ENCODE data around the gene SMYD3. TPM values are rescaled to one million over a fixed set of nuclear protein-coding genes. Genes with fewer than 3 reads are reported as not detected.

Gene SMYD3
- total and polyA plus RNA-seq, 2 of the 4 experiments (the other 2 are of a cell fraction) = 26.5 to 37.6 TPM

DNA sequence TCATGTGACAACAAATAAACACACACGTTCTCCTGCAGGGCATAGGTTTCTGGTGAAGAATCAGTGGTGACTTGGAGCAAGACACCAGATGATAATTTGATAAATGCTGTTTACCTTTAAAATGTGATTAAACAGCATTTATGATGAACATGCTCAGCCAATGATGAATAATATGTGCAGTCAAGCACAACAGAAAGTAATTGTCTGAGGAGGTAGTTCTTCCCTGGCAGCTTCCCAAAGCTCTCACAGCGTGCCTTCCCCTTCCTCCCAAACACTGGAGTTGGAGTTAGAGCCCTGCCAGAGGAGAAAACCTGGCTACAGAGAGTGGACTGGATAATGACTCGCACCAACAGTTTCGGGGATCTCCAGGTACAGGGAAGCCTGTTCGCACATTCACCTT, 463.5 kb downstream of the SMYD3 start:
- H3K27ac ChIP-seq (ENCODE audit: insufficient read depth, low read length) = no peak overlapping the region
- H4K91ac ChIP-seq (ENCODE audit: insufficient read depth, low read depth, low read length) = no peak overlapping the region
- no peaks in the 10 kb centered on the region; a peak in 1 of 4 replicates for H3K79me1 ChIP-seq (ENCODE audit: low read depth in 1 of 2, low read length in 2 of 2)
- no peak overlapping the region for H2AK5ac ChIP-seq (ENCODE audit: low read depth, low read length)
- no peak overlapping the region for H2BK15ac ChIP-seq (ENCODE audit: low read depth, low read length)
- no peak overlapping the region for H2BK5ac ChIP-seq (ENCODE audit: low read depth, low read length, poor library complexity, severe bottlenecking)
- no TSS peak for BruUV-seq (replicated peaks)
- TF ChIP-seq FOS (IDR thresholded peaks at IDR 0.05; ENCODE audit: low read depth, low read length) (no peak), SMC3 (IDR thresholded peaks at IDR 0.05; ENCODE audit: low read depth, low read length) (no peak), RAD21 (IDR thresholded peaks at IDR 0.05; ENCODE audit: low read length) (no peak), MAZ (IDR thresholded peaks at IDR 0.05; ENCODE audit: borderline replicate concordance, low read depth, low read length) (no peak), CEBPB (IDR thresholded peaks at IDR 0.05; ENCODE audit: low read depth, low read length) (no peak), RFX5 (IDR thresholded peaks at IDR 0.05; ENCODE audit: low read depth, low read length) (no peak), MAFK (IDR thresholded peaks at IDR 0.05; ENCODE audit: low read depth, low read length) (no peak), POLR2A (IDR thresholded peaks at IDR 0.05; ENCODE audit: low read depth, low read length) (no peak), NFE2L2 (IDR thresholded peaks at IDR 0.05; ENCODE audit: low read depth, low read length) (no peak), MXI1 (IDR thresholded peaks at IDR 0.05; ENCODE audit: borderline replicate concordance, low read depth, low read length) (no peak), RCOR1 (IDR thresholded peaks at IDR 0.05; ENCODE audit: insufficient replicate concordance, low read length) (no peak), BHLHE40 (IDR thresholded peaks at IDR 0.05; ENCODE audit: low read depth, low read length) (no peak), CHD1 (IDR thresholded peaks at IDR 0.05; ENCODE audit: low read depth, low read length) (no peak)
- TF ChIP-seq, protein P1, sequence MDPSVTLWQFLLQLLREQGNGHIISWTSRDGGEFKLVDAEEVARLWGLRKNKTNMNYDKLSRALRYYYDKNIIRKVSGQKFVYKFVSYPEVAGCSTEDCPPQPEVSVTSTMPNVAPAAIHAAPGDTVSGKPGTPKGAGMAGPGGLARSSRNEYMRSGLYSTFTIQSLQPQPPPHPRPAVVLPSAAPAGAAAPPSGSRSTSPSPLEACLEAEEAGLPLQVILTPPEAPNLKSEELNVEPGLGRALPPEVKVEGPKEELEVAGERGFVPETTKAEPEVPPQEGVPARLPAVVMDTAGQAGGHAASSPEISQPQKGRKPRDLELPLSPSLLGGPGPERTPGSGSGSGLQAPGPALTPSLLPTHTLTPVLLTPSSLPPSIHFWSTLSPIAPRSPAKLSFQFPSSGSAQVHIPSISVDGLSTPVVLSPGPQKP (IDR thresholded peaks at IDR 0.05; ENCODE audit: borderline replicate concordance, low read depth, low read length) = no peak
- TF ChIP-seq, protein P2, sequence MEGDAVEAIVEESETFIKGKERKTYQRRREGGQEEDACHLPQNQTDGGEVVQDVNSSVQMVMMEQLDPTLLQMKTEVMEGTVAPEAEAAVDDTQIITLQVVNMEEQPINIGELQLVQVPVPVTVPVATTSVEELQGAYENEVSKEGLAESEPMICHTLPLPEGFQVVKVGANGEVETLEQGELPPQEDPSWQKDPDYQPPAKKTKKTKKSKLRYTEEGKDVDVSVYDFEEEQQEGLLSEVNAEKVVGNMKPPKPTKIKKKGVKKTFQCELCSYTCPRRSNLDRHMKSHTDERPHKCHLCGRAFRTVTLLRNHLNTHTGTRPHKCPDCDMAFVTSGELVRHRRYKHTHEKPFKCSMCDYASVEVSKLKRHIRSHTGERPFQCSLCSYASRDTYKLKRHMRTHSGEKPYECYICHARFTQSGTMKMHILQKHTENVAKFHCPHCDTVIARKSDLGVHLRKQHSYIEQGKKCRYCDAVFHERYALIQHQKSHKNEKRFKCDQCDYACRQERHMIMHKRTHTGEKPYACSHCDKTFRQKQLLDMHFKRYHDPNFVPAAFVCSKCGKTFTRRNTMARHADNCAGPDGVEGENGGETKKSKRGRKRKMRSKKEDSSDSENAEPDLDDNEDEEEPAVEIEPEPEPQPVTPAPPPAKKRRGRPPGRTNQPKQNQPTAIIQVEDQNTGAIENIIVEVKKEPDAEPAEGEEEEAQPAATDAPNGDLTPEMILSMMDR (conservative IDR thresholded peaks at IDR 0.05; ENCODE audit: low read depth, low read length) = no peak
- TF ChIP-seq, protein P3, sequence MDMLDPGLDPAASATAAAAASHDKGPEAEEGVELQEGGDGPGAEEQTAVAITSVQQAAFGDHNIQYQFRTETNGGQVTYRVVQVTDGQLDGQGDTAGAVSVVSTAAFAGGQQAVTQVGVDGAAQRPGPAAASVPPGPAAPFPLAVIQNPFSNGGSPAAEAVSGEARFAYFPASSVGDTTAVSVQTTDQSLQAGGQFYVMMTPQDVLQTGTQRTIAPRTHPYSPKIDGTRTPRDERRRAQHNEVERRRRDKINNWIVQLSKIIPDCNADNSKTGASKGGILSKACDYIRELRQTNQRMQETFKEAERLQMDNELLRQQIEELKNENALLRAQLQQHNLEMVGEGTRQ (IDR thresholded peaks at IDR 0.05; ENCODE audit: low read depth, low read length) = no peak
- H2BK20ac ChIP-seq (ENCODE audit: low read depth, low read length) = no peak overlapping the region
- WGBS, 2 experiments (ENCODE audit: extremely low coverage in 2 of 2, insufficient read length in 1 of 2) = no CpG with 5 or more reads among the region's 5 CpGs
- ChIA-PET CTCF (no interaction called here), POLR2A (ENCODE audit: unreplicated experiment) (no interaction called here)
- dilution Hi-C loops (cut with HindIII; ENCODE audit: low sequenced_read_pairs, unreplicated experiment) = no loop called here
- no peak overlapping the region for H2AK9ac ChIP-seq (replicated peaks; ENCODE audit: low read depth, low read length, poor library complexity)
- no peak overlapping the region for H3K56ac ChIP-seq (ENCODE audit: extremely low read depth, insufficient read depth, low read length)
- no peak overlapping the region for H4K8ac ChIP-seq (ENCODE audit: low read depth in 2 of 2, low read length in 2 of 2)
- intact Hi-C loops (cut with micrococcal nuclease) = no loop called here
- H3K4me3 ChIP-seq (ENCODE audit: insufficient read depth, low read depth, low read length) = no peak overlapping the region
- H3K18ac ChIP-seq (ENCODE audit: low read depth, low read length) = no peak overlapping the region
- no peak overlapping the region for H3K9ac ChIP-seq (ENCODE audit: low read depth, low read length)
- no peaks in the 10 kb centered on the region for H4K20me1 ChIP-seq (ENCODE audit: insufficient read depth, low read length)
- H3K9me3 ChIP-seq (ENCODE audit: control insufficient read depth, insufficient read depth, low read length) = no peaks in the 10 kb centered on the region
- H3K36me3 ChIP-seq (ENCODE audit: control insufficient read depth, insufficient read depth, low read length) = no peaks in the 10 kb centered on the region
- H2BK120ac ChIP-seq (ENCODE audit: low read depth, low read length) = no peak overlapping the region
- H2AFZ ChIP-seq (replicated peaks; ENCODE audit: low read length, poor library complexity) = no peak overlapping the region
- no peak overlapping the region for H3K14ac ChIP-seq (replicated peaks; ENCODE audit: low read depth, low read length)
- no peaks in the 10 kb centered on the region for H3K4me1 ChIP-seq (ENCODE audit: control insufficient read depth, insufficient read depth, low read length)
- H3K4me2 ChIP-seq (ENCODE audit: low read depth, low read length) = no peak overlapping the region
- H3K9me1 ChIP-seq (ENCODE audit: insufficient read depth, low read length) = no peaks in the 10 kb centered on the region
- H3K4ac ChIP-seq (ENCODE audit: low read depth, low read length) = no peak overlapping the region
- H4K5ac ChIP-seq (ENCODE audit: low read depth, low read length) = no peak overlapping the region
- no peak overlapping the region for H3K23ac ChIP-seq (ENCODE audit: low read depth, low read length)
- H3K27me3 ChIP-seq (ENCODE audit: control insufficient read depth, insufficient read depth, low read length) = no peaks in the 10 kb centered on the region
- in situ Hi-C loops (cut with MboI; ENCODE audit: low sequenced_read_pairs) = no loop called here
- DNase-seq (no peak), ATAC-seq (ENCODE audit: low read depth) (no peak)
